ENCODE results near the gene FBXO11.

GRCh38 chr2:47899915-47900816 is 6.1 kb downstream of the FBXO11 start:
- TF ChIP-seq CTCF (IDR thresholded peaks at IDR 0.05 in 4 of 5, conservative IDR thresholded peaks at IDR 0.05 in 1 of 5) (no peak), POLR2A (IDR thresholded peaks at IDR 0.05) (no peak)

Data from gastrocnemius medialis (tissue), 4 donors.